GM21723 (cell line): ENCODE data around the gene NCMAP.

ENCODE experiments used
- ATAC-seq: cut with Tn5 transposase; IDR thresholded peaks from one replicate; pipeline ENCODE4 v1.9.1; 2021; ENCODE audit warnings: mild to moderate bottlenecking, moderate library complexity; ENCODE audit not compliant: unreplicated experiment

The NCMAP gene

DNA sequence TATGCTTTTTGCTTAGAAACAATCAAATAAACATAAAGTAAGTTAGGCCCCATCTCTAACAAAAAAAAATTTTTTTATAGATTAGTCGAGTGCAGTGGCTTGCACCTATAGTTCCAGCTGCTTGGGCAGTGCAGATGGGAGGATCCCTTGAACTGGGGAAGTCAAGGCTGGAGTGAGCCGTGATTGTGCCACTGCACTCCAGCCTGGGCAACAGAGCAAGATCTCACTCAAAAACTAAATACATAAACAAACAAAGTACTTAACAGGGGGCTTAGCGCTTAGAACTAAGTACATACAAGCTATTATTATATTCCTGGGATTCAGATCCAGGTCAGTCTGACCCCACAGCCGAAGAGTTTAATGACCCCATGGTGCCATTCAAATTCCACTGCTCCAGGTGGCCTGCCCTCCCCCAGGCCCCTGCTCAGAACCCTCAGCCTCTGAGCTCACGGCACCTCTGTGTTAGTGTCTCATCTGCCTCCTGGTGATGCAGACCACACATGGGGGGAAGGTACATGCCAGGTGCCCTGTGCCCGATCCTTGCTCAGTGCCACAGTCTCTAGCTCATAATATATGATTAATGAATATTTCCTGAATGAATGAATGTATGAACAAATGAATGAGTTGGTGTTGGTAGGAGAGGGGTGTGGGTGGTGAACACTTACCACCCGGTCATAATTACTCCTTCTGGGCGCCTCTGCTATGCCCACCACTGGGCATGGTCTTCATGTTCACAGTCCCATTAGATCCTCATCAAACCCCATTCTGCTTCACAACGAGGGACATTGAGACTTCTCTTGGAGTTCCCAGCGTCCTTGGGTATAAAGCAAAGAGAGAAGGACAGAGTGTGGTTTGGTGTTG is 14.6 kb downstream of the NCMAP start:
- no peak for ATAC-seq

DNA sequence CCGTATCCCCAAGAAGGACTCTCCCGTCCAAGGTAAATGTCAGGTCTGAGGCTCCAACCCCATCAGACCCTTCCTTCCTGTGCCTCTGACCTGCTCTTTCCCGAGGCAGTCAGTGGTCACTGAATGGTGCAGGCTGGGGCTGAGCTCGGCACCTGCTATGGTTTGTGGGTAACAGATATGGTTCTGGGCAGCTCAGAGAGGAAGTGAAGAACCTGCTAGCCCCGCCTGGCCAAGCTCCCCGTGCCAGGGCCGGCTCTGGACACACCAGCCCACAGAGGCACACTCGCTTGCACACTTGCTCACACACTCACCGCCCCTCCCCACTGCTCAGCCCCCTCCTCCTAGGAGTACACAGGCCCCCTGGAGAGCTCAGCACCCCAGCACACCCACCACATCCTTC is 16.4 kb downstream of the NCMAP start:
- no peak for ATAC-seq

DNA sequence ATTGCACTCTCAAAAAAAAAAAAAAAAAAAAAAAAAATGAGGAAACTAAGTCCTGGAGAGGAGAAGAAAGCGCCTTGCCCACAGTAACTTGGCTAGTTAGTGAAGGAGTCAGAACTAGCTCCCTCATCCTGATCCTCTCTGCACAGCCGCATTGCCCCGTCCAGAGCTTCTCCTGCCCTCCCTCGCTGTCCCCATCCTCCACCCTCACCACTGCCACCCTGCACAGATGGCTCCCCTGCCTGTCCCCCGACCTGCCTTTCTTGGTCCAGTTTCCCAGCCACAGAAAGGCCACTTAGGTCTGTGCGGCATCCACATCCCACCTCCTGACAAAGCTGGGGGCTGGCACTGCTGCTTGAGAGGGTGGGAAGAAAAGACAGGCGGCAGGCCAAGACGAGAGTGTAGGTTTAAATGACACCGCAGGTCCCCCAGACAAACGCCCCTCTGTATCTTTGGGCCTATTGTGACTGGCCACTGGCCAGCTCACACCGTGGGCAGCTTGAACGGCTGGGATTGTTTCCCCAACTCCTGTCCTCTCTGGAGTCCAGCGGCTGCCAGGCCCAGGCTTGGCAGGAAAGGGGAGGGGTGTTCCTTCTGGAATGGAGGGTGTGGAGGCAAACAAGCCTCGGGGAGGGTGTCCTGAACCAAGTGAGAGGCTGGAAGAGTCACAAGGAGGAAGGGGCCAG is 20.2 kb downstream of the NCMAP start:
- ATAC-seq: no peak

DNA sequence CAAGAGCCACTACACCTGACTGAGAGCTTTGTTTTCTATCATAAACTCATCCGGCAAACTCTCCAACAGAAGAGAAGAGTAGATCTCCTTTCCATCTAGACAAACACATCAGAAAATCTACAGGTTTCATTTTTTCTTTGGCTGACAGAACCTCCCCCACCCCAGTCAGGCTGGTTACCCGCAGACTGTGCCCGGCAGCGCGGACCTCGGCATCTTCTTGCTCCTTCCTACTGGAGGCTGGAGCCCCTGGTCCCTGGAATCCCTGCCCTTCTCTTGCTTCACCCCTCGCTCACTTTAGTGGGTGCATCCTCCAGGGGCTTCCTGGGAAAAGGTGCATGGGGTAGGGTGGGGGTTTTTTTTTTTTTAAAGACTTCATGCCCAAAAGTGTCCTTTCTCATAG is 23.0 kb downstream of the NCMAP start:
- no peak for ATAC-seq

DNA sequence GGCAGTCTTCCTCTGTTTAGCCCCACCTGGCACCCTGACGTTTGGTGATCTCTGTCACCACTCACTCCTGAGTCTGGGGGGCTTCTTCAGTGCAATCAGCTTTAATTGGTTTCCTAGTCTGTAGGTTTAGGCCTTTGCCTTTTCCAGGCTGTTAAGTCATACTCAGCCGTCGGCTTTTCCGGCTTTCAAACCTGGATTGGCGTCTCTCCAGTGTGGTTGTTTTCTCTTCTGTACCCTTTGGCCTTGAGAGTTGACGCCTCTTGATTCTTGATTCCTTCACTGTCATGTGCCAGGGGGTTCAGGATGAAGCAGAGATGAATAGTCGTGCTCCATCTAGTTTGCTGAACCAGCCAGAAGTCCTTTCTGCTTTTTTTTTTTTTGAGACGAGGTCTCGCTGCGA is 24.9 kb downstream of the NCMAP start:
- ATAC-seq: no peak

DNA sequence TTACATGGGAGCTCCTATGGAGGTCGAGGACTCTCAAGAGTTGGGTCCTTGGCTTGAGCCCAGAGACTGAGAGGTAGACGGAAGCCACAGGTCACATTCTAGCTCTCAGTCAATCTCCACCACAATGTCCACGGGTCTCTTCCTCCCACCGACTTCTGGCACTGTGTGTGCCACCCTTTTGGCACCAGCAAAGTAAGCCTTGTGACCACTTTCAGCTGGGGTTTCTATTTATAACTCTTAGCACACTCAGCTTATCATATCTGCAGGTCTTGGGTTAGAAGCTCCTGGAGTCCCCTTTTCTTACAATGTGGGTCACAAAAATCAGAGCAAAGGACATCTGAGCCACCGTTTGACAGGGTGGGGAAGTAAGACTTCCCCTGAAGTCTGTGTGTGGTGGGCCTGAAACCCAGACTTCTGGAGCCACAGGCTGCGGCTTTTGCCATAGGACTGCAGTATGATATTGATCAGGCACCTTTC is 28.3 kb downstream of the NCMAP start:
- no peak for ATAC-seq

DNA sequence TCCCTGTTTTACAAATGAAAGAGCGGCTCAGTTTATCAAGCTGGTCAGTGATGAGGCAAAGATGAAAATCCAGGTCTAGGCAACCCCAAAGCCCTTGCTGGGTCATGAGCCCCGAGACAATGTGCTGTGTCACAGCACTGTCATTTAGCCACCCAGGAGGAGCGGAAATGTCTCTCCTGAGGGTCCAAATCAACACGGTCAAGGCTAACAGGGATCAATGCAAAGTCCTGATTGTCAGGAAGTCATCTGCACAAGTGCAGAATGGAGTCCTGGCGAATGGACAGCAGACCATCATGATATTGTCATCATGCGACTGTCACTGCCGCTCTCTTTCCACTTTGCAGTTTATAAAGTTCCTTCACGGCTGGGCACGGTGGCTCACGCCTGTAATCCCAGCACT is 30.2 kb downstream of the NCMAP start:
- no peak for ATAC-seq

DNA sequence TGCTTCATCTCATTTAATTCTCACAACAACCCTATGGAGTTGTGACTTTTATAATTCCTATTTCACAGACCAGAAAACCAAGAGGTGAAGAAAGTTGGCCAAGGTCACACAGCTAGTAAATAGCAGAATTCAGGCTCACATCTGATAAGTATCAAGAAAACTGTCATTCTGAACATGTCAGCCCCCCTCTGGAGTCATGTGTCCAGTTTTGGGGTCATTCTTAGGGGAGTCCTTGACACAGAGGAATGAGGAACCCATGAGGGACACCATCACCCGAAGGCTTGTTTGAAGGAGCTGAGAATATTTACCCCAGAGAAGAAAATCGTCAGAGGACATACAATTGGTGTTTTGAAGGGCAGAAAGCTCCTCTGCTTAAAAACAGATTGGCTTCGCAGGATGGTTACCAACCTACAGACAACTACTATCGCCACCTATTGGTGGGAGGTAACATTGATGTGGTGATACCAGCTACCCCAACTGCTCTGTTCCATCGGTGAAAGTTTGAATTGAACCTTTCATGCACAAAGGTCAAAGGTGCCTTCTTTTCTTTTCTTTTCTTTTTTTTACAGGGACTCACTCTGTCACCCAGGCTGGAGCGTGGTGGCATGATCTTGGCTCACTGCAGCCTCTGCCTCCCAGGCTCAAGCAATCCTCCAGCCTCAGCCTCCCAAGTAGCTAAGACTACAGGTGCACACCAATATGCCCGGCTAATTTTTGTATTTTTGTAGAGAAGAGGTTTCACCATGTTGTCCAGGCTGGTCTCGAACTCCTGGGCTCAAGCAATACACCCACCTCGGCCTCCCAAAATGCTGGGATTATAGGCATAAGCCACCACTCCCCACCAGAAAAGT is 31.3 kb downstream of the NCMAP start:
- no peak for ATAC-seq

DNA sequence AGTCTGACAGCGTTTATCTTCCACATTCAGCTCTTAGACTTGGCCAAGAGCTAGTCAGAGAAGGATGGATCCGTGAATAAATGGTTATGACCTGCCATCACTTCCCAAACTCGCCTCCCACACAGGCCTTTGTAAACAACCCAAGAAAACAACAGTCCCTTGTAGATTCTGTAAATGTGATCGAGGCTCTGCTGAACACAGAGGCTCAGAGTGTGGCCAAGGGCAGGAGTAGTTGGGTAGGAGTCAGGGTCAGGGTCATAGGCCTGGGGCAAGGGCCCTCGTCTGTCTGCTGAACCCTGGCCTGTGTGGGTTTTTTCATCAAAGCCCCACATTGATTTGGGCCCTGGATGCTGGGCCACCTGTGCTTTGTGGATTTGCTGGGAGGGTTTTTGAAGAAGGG is 32.7 kb downstream of the NCMAP start:
- no peak for ATAC-seq

DNA sequence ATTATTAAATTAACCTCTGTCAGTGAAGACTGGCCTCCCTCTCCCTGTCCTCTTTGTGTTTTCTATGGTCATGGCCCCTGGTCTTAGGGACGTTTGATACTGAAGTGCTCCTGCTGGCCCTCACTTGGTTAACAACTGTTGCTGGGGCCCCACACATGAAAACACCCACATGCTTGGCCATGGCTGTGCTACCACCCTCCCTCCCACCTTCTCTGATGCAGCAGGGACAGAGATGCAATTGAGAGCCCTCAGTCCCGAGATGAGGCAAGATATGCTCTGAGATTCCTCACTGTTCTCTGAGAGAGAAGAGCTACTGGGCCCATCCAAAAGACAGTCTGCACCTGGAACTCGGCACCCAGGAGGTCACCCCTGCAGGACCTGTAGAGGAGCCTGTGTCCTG is 33.3 kb downstream of the NCMAP start:
- no peak for ATAC-seq

DNA sequence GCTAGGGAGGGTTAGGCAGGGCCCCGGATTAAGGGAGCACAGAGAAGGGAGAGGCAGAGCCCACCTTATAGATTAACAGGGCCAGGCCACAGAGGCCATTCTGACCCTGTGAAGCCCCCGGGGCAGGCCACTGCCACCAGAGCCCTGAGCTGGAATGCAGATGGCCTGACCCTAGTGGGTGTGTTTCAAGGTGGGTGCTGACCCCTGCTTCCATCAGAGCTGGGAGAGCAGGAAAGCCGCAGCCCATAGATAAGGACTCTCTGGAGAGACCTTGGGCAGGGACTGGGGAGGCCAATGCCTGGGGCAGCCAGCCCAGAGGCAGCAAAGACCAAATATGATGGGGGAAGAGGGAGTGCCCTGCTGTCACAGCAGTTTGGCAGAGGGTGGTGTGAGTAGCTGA is 35.9 kb downstream of the NCMAP start:
- no peak for ATAC-seq

DNA sequence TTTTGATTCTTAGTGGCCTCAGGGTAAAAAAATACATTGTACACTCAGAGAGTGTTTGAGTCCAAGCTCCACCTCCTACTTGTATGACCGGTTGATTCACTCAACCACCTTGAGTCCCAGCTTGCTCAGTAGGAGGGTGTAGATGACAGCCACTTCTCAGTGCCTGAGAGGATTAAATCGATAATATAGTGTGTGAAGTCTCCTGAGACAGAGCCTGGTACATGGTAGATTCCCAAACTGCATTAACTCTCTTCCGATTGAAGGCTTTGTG is 38.4 kb downstream of the NCMAP start:
- no peak for ATAC-seq

DNA sequence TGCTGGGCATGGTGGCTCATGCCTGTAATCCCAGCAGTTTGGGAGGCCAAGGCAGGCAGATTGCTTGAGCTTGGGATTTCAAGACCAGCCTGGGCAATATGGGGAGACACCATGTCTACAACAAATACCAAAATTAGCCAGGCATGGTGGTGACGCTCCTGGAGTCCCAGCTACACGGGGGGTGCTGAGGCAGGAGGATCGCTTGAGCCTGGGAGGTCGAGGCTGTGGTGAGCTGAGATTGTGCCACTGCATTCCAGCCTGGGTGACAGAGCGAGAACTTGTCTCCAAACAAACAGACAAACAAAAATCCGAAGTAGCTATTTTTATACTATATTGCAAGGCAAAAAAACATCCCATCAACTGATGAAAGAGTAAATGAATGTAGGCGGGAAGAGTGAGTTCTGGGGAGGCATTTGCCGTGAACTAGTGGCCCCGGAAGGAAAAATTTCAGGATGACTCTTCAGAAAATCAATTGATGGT is 40.6 kb downstream of the NCMAP start:
- no peak for ATAC-seq

DNA sequence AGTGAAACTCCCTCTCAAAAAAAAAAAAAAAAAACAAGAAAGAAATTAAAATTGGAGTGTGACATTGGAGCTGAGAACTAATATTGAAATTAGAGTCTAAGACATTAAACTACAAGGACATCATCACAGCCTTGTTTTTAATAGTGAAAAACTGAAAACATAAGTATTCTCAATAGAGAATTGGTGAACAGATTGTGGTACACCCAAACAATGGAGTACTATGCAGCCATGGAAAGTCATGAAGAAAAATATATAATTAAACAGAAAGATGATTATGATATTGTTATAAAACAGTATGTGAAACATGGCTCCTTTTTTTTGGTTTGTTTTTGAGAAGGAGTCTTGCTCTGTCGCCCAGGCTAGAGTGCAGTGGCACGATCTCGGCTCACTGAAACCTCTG is 43.4 kb downstream of the NCMAP start:
- ATAC-seq: no peak

DNA sequence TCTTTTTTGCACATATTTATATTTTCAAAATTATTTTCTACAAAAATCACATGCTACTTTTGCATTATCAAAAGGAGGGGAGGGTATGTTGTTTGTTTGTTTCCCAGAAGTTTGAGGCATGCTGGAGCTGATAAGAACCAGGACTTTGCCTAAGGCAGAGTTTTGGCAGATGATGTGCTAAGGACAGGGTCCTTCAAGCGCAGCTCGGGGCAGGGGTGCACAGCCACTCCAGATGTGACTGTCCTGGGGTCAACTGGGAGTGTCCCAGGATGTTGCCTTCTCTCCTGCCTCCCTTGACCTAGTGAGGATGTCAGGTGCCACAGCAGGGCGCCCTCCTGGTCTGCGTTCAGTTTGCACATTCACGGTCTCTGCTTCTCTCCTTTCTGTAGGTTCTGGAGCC is 44.7 kb downstream of the NCMAP start:
- ATAC-seq: no peak

DNA sequence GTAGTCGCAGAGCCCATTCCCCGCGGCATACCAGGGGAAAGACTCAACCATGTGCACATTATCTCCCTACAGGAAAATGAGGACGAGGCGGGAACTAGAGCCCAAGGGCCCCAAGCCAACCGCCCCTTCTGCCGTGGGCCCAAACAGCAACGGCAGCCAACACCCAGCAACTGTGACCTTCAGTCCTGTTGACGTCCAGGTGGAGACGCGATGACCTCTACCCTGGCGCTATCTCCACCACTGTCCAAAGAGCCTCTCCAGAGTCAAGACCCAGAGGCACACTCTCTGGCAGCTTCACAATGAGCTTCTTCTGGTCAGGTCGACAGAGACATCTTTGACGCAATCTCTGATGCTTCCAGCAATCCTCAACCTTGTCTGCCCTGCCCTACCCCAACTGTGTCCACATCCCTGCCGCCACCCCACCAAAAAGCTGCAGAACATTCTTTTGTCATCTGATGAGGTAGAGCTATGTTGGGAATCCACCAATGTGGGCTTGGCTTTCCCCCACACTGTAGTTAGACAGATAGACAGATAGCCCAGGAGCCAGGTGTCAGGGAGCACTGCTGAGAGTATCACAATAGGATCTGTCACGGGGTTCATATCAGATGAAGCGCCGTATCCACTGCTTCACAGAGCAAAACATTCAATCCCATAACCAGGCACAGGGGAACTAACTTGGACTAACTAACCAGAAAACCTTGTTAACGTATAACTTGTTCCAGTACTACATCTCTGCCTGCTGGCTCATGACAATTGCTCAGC is 49.8 kb downstream of the NCMAP start:
- ATAC-seq: no peak

DNA sequence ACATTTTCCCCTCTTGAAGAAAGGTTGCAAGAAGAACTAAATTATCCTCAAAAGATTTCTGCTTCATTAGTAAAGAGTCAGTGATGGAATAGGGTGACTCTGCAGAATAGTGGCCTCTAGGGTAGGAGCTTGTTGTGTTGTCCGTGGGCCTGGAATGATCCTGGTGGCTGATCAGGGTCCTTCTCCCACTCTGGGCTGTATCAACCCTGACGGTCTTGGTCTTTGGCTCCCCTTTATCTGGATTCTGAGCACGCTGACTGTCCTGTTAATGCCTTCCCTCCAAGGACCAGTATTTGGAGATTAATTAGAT is 50.4 kb downstream of the NCMAP start:
- no peak for ATAC-seq

DNA sequence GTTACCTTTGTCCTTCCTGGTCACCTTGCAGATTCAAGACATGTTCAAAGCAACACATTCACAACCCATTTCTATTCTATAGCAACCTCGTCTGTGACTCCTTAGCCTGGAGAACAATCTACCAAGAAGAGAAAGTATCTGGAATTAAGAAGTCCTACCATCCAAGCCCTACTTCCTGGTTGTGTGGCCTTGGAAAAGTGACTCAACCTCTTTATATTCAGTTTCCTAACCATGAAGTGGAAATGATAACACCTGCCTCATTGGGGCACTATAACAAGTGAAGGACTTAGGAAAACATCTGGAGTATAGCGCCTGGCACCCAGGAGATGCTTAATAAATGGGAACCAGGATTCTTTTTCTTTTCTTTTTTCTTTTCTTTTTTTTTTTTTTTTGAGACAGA is 50.7 kb downstream of the NCMAP start:
- ATAC-seq: no peak

DNA sequence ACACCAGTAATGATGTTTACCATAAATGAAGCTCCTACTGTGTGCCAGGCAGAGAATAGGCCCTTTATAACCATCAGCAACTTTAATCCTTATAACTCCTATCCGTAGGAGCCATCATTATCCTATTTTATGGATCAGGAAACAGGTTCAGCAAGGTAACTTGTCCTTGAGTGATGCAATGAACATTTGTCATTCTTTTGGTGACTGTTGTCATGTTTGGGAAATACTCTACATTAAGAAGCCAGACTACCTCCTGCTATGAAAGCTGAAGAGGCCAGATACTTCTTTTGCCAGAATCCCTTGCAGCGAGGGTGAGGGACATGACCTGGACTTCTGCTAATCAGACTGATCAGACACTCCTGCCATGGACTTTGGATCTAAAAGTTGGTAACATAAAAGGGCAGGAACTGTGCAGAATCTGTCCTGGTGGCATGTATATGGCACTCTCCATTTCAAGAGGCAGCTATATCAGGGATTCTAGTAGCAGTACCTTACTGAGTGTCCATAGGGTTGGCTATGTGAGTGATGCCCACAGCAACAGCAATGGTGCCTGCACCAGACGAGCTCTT is 54.1 kb downstream of the NCMAP start:
- no peak for ATAC-seq

DNA sequence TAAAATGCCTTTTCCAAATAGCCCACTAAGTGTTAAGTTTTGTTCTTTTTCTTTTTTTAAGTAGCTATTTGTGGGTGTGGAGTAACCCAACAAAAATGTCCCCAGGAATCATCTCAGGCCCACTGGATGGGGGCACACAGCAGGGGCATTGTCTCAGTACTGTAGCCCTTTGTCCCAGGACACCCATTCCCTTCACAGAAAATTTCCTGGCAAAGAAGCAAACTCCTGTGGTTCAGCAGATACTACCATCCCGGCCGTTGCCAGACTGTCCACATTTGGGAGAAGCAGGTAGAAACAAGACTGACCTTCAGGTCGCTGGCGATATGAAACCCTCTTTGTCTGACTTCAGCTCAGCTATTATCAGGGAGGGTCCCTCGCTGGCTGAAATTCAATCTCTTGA is 63.5 kb downstream of the NCMAP start:
- ATAC-seq: no peak

DNA sequence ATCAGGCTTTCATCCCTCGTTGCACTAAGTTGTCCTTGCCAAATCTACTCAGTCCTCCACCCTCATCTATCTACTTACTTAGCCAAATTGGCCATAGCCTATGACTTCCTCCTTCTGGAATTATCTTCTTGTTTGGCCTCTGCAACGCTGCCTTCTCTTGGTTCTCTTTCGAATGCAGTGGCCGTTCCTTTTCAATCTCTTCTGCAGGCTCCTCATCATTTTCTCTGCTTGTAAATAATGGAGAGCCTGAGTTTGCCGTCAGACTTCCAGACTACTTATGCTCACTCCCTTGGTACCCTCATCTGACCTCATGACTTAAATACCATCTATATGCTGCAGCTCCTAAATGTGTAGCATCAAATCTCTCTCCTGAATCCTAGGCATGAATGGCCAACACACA is 64.8 kb downstream of the NCMAP start:
- no peak for ATAC-seq
